ENCODE data around the gene ARHGEF4.

The ARHGEF4 gene

DNA sequence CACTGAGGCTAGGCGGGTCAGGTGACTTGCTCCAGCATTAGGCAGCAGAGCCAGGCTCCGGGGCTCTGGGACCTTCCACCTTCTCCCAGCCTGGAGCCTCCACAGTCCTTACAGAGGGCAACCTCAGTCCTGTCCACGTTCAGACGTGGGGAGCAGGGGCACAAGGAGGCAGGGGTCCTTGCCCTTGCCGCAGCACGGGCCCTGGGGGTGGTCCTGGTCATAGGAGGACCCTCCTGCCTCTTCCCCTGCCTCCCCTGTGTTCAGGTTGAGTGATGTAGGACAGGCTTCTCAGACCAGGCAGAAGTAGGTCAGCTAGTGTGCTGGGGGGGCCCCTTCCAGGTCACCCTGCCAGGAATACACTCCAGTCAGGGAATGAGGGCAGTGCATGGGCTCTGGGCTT is 5.4 kb upstream of the ARHGEF4 start:
- Histone ChIP-seq H3K4me3 (no peak overlapping the region), H3K27ac (no peak overlapping the region), H3K36me3 (no peaks in the 10 kb centered on the region), H3K9me3 (no peaks in the 10 kb centered on the region), H3K27me3 (peaks cover 0 to 35% of the 10 kb centered on the region in 2 donors), H3K4me1 (no peaks in the 10 kb centered on the region)
- intact Hi-C loops (cut with DNase I; ENCODE audit: low total_unique reads) = no loop called here
- no peak for DNase-seq
- TF ChIP-seq, protein P1, sequence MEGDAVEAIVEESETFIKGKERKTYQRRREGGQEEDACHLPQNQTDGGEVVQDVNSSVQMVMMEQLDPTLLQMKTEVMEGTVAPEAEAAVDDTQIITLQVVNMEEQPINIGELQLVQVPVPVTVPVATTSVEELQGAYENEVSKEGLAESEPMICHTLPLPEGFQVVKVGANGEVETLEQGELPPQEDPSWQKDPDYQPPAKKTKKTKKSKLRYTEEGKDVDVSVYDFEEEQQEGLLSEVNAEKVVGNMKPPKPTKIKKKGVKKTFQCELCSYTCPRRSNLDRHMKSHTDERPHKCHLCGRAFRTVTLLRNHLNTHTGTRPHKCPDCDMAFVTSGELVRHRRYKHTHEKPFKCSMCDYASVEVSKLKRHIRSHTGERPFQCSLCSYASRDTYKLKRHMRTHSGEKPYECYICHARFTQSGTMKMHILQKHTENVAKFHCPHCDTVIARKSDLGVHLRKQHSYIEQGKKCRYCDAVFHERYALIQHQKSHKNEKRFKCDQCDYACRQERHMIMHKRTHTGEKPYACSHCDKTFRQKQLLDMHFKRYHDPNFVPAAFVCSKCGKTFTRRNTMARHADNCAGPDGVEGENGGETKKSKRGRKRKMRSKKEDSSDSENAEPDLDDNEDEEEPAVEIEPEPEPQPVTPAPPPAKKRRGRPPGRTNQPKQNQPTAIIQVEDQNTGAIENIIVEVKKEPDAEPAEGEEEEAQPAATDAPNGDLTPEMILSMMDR (IDR thresholded peaks at IDR 0.05) = no peak

DNA sequence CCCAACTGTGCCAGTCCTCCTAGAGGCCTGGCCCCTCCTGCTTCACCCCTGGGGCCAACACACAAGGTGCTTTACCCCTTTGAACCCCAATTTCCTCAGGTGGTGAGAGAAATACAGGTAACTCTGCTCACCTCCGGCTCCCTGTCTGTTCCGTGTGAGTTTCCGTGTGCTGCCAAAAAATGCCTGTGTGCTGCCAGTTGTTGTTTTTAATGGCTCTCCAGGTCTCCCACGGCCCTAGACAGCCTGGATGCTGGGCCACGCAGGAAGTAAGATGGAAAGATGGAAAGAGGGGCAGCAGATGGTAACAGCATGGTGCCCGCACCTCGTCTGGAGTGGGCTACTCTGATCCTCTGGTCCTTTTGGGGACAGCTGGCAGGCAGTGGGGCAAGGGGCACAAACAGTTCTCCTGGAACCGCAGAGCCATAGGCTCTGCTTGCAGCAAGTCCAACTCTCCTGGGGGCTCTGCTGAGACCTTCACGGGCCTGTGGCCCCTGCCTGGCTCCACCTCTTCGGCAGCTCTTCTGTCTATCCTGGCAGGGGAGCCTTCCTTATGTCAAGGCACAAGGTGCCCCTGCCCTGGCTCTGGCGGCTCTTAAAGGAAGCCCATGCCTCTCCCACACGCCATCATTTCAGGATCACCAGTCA is 4.3 kb upstream of the ARHGEF4 start:
- Histone ChIP-seq H3K36me3 (no peaks in the 10 kb centered on the region), H3K4me3 (no peak overlapping the region), H3K9me3 (no peaks in the 10 kb centered on the region), H3K4me1 (peaks cover 0 to 10% (median 7%) of the 10 kb centered on the region in 4 donors), H3K27me3 (peaks cover 0 to 45% of the 10 kb centered on the region in 2 donors), H3K27ac (no peak overlapping the region)
- intact Hi-C loops (cut with DNase I; ENCODE audit: low total_unique reads) = no loop called here
- no peak for DNase-seq
- TF ChIP-seq, protein P1 (IDR thresholded peaks at IDR 0.05) = no peak

DNA sequence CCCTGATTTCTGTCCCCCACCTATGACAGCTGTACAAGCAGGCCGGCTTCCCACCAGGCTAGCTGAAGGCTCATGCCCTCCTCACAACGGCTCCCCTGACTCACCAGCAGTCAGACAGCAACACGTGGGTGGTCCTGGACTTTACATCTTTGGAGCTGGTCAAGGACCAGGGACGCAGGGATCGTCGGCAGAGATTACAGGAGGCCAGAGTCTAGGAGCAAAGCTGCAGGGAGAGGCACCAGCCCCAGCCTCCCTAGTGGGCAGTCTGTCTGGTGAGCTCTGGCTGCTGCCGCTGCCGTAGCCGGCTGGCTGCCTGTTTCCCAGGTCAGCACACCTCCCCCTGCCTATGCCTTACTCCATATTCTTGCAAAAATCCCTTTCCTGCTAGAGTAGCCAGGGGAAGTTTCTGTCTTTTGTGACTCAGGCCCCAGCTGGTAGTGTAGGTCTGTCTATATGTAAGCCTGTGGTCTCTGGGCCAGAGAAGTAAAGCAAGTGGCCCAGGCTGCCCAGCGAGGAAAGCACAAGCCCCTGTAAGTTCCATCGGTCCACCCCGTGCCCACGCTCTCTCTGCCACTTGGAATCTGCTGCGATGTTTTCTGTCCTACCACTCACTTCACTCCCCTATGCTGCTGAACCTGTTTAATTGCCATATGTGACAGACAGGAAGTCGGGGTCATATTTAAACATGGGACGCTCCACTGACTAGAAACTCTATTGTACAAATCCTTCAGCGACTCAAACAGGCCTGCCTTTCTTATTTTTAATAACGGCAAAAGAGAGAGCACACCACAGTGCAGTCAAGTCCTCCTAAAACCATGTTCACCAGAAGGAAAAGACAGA is 2.4 kb upstream of the ARHGEF4 start:
- Histone ChIP-seq H3K27ac (no peak overlapping the region), H3K36me3 (no peaks in the 10 kb centered on the region), H3K27me3 (peaks cover 0 to 64% of the 10 kb centered on the region in 2 donors), H3K4me3 (no peak overlapping the region), H3K4me1 (peaks cover 0 to 13% (median 8%) of the 10 kb centered on the region in 4 donors), H3K9me3 (no peaks in the 10 kb centered on the region)
- DNase-seq = no peak
- intact Hi-C loops (cut with DNase I; ENCODE audit: low total_unique reads) = no loop called here
- TF ChIP-seq, protein P1 (IDR thresholded peaks at IDR 0.05) = no peak

DNA sequence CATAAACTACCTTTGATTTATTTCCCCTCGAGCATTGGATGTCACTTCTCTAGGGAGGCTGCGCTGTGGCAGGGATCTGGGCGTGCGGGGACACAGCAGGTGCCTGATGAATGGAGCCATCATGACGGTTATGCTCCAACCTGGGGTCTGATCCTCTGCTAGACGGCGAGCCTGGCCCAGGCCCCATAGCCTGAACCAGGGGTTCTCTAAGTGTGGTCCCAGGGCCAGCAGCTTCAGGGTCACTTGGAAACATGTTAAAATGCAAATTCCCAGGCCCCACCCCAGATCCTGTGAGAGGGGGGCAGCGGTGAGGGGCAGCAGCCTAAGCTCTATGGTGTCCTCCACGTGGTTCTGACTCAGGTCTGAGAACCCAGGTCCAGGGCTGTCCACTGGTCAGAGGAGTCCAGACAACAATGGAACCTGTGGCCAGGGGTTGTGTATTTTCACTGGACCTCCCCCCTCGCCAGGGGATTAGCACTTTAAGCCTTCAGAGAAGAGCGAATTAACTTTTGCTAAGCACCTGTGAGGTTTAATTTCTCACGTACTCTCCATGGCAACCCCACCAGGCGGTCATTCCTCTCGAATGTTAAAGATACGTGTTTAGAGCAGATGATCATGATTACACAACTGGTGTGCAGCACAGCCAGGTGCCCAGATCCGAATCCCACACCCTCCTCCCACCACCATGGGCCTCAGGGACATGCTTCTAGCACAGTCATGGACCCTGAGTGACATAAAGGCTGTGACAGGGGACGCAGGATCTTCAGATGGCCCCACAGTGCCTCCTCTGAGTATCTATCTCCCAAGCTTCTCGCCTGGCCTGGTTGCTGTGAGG is 1.6 kb upstream of the ARHGEF4 start:
- no peak for DNase-seq
- H3K9me3 ChIP-seq = no peaks in the 10 kb centered on the region
- intact Hi-C loops (cut with DNase I; ENCODE audit: low total_unique reads) = no loop called here
- H3K27ac ChIP-seq = no peak overlapping the region
- no peak overlapping the region for H3K4me3 ChIP-seq
- peaks cover 0 to 73% of the 10 kb centered on the region in 2 donors for H3K27me3 ChIP-seq
- TF ChIP-seq, protein P1 (IDR thresholded peaks at IDR 0.05) = no peak
- H3K36me3 ChIP-seq = no peaks in the 10 kb centered on the region
- H3K4me1 ChIP-seq = peaks cover 0 to 13% (median 8%) of the 10 kb centered on the region in 4 donors

DNA sequence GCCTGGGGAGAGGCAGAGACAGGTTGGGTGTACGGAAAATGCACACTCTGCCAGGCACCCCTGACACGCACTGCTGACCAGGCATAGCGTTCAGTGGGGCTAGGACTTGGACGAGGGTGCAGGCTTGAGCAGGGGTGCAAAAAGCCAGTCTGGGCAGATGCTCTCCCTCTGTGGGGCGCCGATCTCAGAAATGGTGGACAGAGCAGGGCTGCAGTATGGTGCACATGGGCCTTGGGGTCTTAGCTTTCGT is 1.0 kb upstream of the ARHGEF4 start:
- H3K36me3 ChIP-seq = no peaks in the 10 kb centered on the region
- H3K27me3 ChIP-seq = peaks cover 0 to 78% of the 10 kb centered on the region in 2 donors
- no peak overlapping the region for H3K4me3 ChIP-seq
- TF ChIP-seq, protein P1 (IDR thresholded peaks at IDR 0.05) = no peak
- intact Hi-C loops (cut with DNase I; ENCODE audit: low total_unique reads) = no loop called here
- peaks cover 0 to 13% (median 8%) of the 10 kb centered on the region in 4 donors for H3K4me1 ChIP-seq
- H3K9me3 ChIP-seq = no peaks in the 10 kb centered on the region
- DNase-seq = no peak
- no peak overlapping the region for H3K27ac ChIP-seq
